HG03060 (cell line): ENCODE measurements around the gene ANO2.

Experiments used
- ATAC-seq: cut with Tn5 transposase; IDR thresholded peaks from one replicate; pipeline ENCODE4 v1.9.1; 2021; ENCODE audit warnings: low read depth, moderate number of reproducible peaks; ENCODE audit not compliant: unreplicated experiment

The ANO2 gene

DNA sequence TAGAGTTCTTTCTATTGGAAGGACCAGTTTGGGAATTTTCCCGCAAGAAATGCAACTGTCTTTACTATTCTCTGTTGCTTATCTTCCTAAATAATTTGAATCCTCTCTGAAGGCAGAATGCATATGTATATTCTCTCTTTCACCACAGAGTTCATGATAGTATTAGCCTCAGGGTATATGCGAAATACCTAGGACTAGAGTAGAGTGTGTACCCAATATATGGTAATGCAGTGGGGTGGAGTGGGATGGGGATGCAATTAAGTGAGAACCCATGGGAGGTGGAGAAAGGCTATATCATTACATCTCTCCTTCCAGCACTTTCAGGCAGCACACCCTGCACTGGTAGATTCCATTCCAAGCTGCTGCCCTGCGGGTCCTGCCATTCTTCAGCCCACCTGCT, 207.3 kb downstream of the ANO2 start:
- no peak for ATAC-seq

DNA sequence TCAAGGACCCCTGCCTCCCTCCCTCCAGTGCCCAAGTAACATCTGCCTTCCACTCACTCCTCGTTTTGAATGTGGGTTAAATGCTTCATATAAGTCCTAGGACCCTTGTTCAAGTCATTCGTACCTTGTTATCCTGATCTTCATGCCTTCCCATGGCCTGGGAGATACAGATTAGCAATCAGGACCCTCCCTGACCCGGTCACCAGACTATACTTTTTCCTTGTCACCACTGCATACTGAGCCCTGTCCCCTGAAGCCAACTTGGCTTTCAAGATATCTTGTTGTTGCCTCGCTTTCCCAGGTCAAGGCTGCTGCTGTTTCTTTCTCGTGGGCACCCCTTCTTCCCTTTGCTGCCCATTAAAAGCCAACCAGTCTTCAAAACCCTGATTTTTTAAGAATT, 208.5 kb downstream of the ANO2 start:
- ATAC-seq: no peak

DNA sequence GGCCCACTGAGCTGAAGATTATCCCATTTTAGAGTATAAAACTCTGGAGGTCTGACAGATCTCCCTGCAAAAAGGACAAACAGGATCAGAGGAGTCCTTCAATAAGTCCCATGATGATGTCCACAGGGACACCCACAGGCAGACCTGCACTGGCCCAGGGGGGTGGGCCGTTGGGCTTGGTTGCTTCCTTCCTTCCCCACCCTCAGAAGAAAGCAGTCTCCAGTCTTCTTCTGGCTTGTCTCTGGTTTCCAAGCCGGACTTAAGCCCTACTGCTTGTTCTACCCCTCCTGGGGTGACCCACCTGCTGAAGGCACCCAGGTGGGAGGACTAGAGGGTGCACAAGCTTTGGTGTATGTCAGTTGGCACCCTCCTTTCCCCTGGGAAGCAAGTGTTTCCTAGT, 209.0 kb downstream of the ANO2 start:
- ATAC-seq: no peak

DNA sequence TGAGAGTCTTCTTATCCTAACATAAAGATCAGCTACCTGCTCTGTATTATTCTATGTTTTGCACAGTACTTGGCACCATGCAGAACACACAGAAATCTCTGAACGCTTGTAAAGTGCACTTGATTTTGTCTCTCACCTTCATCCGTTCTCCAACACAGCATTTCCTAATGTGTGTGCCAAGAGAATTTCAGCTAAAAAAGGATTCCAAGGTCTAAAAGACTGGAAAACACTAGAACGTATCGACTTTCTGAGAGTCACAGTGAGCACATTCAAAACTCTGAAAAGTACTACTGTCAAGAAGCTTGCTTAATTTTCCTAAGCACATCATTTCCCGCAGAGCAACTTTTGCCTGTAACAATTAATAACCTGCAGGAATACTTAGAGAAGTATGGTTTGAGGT, 211.1 kb downstream of the ANO2 start:
- ATAC-seq: no peak

DNA sequence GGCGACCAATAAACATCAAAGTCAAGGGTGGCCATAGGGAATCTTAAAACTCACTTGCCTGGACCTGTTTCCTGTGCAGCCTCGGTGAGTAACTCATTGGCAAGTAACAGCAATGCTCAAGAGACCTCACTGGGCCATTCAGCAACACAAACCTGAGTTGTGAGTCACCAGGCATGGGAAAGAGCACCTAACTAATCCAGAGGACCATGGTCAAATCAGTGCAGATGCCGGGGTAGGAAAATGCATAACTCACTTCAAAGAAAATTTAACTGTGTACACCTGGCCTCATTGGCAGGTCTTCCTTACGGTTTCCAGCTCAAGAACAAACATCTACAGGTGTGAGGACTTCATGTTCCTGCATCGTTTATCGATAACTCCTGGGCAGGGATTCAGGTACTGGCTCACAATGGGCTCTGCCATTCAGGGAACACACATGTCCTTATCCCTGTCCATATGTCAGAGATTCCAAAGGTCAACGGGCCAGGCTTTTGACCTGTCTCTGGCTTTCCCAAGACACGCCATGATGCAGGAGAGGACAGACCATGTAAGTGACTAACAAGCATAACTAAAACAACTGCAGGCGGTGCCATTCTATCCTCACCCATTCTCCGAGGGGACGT, 211.8 kb downstream of the ANO2 start:
- ATAC-seq: no peak

DNA sequence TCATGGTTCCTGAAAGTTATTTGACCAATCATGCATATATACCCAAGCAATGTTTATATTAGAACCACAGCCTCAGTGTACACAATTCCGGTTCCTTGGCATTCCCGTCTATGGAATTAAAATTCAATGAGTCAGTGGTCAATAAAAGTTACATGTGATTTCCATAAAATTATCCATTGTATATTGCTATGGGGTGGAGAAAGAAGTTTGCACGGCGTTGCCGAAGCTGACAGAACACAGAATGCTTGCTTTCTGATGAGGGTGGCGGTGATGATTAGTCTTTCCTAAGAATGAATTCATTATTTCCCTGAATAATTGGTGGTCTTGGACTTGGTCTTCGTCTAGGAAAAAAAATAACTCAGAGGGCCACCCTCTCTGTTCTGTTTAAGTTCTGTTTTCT, 214.1 kb downstream of the ANO2 start:
- no peak for ATAC-seq

DNA sequence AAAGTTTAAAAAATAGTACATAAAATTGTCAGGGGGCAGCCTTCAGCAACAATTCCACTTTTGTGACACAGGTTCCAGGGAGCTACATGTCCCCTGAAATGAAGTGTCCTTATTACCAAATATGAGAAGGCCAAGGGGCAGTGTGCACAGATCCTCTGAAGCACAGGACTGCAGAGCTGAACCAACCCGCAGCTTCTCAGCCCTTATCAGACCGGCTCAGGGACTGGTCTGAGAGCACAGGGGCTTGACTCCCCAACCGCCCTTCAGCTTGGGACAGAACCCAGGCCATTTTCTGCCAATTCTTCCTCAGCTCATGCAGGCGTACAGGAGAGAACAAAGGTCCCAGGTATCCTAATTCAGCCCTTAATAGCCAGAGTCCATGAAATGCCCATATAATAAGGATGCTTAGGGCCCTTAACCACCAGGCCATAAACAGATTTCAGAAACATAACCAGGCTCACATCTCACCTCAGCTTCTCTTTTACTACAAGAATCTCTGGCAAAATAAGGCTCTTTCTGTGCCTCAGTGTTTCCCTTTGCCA, 221.3 kb downstream of the ANO2 start:
- no peak for ATAC-seq

DNA sequence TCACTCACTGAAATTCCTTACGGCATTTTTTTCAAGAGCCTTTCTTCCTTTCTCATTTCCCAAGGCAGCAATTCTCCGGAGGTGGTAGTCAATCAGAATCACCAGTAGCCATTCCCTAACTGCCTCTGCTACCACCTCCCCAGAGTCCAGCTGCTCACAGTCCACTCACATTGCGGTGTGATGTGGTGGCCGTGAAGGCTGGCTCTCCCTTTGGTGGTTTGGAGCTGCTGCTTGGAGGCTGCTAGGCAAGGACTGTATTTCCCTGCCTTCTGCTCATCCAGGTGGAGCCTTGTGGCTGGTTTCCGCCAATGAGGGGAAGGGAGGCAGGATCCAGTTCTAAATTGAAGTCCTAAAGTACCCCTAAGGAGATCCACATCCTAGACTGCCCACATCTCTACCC, 222.0 kb downstream of the ANO2 start:
- no peak for ATAC-seq

DNA sequence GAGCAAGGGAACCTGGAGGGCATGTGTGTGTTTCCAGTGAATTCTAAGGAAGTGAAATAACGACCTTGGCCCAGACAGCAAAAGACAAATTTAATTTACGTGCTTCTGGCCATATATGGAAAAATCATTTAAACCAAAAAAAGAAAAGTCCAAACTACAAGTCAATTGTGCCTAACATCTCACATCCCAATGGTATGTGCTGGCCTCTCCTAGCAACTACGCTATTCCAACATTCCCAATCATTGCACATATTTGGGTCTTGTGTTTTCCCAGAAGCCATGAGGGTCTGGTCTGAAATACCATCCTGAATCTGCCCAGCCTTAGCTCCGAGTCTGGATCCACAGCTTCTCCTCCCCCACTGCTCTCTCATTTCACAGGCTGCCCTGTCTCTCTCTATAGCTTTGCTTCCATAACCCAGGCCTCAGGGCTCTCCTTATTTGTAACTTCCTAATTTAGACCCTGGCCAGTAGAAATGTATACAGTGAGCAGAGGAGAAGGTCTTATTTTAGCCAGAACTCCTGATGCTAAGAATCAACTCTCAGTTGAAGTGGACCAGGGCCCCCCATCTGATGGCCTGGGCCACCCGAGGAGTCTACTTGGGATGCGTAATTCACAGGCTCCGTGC, 224.6 kb downstream of the ANO2 start:
- ATAC-seq: no peak

DNA sequence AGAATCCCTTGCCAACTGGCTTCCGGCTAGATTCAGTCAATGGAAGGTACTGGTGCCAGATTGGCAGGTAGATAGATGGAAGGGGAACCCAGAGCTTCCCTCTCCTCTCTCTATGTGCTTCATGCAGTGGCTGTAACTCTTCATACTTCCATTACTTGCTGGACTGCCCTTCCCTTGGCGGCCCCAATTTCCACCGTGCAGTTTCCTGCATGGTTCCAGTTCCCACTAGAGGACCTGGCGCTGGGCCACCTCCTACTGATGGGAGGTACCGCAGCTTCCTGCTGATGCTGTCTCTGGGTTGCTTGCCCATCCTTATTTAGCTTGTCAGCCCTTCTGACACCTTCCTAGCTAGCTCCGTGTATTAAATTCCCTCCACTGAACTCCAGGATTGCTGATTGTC, 226.4 kb downstream of the ANO2 start:
- ATAC-seq: no peak

DNA sequence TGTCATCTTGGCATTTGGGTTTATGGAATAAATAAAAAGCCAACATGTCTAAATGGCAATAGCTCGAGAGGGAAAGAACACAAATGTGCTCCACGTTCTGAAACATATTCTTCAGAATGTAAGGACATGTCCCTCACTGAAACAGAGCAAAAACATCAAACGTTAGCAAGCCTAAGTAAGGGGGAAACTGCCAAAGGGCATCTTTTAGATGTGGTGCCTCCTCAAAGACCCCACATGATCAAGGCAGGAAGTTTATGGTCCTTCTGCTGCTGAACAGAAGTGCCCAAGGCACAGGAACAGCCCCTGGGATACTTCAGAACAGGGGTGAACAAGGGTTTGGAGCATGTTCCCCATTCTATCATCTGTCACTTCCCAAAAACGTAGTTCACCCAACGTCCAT, 227.0 kb downstream of the ANO2 start:
- ATAC-seq: no peak

DNA sequence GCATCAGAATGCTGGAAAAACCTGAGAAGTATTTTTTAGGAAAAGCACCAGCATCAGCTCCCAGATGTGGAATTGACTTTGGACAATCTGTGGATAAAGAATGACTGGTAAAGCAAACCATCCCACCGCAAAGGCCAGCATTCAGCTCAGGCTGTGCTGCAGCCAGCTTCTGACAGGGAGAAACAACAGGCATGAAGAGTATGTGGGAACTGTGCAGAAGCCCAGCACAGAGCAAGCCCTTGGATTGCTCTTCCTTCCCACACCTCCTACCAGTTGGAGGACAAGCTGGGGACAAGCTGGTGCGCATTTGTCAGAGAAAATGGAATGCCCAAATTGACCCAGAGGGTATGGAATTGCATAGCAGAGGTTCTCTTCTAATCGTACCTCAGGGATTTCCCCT, 228.1 kb downstream of the ANO2 start:
- no peak for ATAC-seq

DNA sequence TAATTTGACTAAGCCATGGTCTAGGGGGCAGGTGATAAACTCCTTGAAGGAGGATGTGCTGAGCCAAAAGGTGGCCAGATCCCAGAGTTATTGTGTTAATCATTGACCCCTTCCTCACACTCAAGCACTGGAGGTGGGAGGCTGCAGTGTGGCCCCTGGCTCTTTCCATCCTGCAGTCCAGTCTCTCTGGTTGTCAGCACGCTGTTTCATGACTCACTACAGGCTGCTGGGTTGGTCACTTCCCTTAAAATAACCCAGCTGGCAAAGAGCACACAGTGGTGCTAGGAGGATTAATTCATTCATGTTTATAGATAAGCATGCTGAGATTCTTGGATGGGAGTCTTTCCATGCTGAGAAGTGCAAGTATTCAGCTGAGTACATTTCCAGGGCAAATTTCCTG, 228.9 kb downstream of the ANO2 start:
- ATAC-seq: no peak

DNA sequence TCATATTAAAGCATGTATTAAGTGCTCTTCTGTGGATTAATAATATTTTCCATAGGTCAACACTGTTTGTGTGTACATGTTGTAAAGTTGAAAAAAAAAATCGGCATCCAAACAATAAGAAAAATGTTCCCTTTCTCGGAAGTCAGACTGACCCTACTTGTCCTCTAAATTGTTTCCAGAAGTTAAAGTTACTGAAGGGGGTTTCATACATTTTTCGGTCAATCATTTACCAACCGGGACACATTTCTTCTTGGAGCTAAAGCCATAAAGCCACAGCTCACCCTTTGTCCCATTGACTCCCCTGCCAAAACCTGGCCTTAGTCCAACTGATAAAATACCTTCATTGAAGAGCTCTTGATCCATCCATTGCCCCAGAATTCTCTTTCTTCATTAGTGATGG, 230.0 kb downstream of the ANO2 start:
- no peak for ATAC-seq

DNA sequence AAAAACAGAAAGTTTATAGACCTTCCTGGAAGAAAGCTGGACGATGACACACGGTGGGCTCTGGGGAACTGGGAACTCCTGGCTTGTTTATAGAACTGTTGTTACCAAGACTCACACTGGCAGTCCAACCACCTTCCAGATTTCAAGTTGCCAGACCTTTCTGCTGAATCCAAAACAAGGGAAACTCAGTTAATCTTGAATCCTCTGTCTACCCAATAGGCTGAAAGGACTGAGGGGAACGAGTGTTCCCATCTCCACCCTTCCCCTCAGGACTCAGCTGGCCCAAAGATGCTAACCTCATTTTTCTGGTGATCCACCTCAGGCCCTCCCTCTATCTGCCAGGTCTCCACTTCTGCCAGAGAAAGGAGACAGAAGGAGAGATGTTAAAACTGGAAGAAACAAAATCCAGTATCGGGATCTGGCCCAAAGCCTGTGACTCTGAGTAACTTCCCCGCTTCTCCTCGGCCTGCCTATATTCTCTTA, 231.4 kb downstream of the ANO2 start:
- no peak for ATAC-seq

DNA sequence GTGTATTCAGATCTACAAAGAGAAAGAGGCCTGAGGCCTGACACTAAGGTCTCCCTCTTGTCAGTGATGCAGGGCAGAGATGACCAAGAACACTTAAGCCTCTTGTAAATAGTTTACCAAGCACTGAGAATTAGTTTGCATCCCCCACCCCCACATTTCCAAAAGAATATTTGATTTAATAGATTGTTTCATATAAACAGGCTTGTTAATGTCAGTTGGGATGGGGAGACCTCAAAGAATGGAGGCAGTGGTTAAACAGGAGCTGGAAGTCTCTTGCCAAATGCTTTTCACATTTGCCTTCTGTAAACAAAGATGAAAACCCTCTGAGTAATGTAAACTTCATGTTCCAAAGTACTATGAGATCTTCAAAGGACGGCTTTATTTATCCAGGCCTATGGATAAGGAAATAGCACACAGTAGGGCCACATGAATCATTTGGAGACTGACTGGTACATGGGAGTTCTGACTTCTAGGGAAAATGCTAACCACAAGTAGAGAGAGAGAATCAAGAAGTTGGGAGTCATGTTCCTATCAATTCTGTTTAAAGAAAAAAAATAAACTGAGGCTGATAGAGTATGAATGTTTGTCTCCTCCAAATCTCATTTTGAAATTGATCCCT, 234.7 kb downstream of the ANO2 start:
- no peak for ATAC-seq

DNA sequence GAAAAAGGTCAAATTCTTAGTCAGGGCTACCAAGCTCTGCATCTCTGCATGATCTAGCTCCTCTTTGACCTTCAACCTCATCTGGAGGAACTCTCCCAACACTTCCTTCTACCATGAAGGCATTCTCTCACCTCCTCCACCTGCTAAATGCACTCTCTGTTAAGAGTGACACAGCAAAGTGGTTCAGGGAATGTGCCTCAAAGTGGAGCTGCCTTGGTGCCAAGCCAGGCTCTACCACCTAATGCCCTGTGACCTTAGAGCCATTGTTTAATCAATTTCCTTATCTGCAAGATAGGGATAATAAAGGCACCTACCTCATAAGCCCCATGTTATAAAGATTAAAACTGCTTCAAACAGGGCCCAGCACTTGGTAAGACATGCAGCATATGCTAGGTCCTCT, 236.7 kb downstream of the ANO2 start:
- ATAC-seq: no peak

DNA sequence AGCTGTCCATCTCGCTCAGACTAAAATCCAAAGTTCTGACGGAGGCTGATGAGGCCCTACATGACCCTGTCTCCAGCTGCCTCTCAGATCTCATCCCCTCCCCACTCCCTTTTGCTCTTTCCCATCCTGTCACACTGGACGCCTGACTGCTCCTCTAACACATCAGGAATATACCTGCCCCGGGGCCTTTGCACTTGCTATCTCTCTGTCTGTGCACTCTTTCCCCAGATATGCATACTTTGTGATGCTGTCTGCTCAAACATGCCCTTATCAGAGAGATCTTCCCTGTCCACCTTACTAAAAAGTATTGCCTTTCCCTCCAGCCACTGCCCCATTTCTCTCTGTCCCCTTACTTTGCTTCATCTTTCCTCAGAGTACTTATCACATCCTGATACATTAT, 238.8 kb downstream of the ANO2 start:
- ATAC-seq: no peak

DNA sequence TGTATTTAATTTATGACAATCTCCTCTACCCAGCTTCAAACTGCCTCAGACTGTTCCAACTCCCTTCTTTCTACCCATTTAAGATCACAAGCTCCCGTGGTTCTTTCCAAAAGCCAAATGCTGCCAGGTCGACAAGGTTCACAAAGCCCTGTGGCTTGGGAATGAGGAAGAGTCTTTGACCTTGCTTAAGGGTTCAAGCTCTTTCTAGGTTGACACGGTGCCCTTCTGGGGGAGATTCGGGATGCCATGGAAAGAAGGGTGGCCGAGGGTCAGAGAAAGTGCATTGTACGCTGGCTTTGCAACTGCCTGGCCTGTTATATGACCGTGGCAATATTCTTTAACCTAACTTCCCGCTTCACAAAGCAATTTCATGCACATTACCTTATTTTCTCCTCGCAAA, 239.3 kb downstream of the ANO2 start:
- ATAC-seq: no peak

DNA sequence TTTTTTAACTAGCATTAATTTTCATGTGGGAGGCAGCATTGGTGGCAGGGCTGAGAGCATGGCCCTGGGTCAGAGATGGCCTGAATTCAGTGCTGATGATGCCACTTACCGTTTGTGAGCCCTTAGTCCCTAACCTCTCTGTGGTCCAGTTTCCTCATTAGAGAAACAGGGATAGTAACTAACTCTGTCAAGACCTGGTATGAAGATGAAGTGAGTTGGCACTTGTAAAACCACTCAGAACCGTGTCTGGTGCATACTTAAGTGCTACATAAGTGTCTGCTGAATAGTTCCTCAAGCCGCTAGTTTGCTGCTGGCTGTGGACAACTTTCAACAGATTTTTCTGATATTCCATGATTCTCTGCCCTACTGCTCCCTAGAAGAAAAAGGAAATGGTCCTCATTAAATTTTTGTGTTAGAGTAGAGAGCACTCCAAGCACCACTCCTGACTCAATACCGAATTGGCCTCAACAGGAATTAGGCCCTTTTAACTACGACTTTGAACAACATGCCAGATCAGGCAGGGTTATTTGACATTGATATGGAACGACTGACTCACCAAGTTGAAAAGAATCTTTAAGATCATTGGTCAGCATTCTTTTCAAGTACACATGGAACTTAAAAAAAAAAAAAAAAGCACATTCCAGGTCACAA, 250.2 kb downstream of the ANO2 start:
- no peak for ATAC-seq

DNA sequence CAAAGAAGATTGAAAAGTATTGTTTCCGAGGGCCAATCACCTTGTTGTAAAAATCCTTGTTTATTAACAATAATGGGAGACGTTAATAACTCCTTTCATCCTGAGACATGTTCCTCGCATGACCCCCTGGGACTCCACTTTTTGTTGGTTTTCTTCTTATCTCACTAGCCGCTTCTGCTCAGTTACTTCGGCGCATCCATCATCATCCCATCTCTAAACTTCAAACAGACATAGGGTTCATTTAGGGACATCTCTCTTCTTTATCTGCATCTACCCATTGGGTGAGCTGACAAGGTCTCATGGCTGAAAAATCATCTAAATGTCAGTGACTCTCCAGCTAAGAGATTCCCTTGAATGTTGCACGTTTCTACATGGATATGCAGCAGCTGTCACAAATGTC, 252.2 kb downstream of the ANO2 start:
- ATAC-seq: no peak
